Fibroblast of skin of right biceps (primary cell): ENCODE data around the gene TAF1B.
"Not testable (repeated sequence)": the region's sequence is repeated elsewhere in the genome, so short reads cannot be mapped to it uniquely, and the experiment has no call there.

Experiments
- DNase-seq: peaks from one replicate; pipeline ENCODE4 v3.0.0-alpha.2; 2013

Gene TAF1B

DNA sequence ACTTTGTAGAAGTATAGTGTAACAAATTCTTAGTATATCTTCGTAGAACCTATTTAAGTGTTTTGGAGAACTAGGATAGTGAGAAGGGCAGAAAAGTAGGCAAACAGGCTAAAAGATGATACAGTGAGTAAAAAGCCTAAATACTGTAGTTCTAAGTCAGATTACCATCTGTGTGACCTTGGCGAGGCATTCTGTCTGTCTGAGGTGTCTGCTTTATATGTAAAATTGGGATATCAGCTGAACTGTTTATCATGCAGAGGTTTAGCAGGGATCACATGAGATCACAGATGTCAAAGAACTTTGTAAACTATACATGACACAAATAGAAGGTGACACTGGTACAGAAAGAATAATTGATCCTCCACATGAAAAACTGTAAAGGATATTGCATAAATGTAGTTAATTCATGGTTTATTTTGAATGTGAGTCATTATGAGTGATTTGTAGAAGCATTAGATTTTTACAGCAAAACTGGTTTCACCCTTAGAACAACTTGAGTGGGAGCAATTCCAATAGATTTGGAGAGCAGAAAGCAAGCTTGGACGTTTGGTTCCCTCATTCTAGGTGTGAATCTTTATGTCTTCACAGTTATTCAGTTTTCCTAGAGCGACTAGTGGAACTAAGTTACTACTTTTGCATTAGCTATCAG, 41.9 kb downstream of the TAF1B start:
- DNase-seq, result peak; percentile 34

DNA sequence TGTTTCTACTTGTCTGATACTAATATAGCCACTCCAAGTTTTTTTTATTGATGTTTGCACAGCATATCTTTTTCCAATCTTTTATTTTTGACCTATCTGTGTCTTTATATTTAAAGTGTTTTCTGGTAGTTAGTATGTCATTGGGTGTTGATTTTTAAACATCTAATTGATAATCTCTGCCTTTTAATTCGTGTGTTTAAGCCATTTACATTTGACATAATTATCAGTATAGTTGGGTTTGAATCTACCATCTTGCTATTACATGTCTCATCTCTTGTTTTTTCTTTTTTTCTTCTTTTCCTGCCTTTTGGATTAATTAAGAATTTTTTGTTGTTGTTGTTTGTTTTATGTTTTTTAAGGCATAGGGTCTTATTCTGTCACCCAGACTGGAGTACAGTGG, 44.2 kb downstream of the TAF1B start:
- DNase-seq, result no peak

DNA sequence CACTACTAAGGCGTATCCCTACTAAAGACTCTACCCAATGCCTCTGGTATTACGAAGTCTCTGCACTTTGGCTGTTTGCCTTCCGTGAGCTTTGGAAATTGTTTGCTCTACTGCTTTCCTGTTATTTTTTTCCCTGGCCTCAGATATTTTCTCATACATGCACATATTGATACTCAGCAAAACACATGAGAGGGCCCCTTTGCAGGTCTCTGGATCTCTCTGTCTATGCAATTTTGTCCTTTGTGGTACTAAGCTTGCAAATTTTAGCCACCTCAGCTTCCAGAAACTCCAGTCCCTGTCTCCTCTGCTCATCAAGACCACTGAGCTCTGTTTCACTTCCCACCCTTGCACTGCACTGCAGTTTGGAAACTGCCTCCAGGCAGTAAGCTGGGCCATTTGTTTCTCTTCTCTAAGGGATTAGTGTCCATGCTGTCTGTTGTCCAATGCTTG, 46.6 kb downstream of the TAF1B start:
- no peak for DNase-seq

DNA sequence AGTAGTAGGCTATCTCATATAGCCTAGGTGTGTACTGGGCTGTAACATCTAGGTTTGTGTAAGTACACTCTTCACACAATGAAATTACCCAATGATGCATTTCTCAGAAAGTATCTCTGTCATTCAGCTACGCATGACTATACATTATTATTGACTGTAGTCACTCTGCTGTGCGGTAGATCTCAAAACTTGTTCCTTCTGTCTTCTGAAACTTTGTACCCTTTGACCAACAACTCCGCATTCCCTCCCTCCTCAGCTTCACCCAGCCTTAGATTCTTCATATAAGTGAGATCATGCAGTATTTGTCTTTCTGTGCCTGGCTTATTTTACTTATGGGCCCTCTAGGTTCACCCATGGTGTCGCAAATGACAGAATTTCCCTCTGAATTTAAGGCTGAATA, 49.0 kb downstream of the TAF1B start:
- no peak for DNase-seq

DNA sequence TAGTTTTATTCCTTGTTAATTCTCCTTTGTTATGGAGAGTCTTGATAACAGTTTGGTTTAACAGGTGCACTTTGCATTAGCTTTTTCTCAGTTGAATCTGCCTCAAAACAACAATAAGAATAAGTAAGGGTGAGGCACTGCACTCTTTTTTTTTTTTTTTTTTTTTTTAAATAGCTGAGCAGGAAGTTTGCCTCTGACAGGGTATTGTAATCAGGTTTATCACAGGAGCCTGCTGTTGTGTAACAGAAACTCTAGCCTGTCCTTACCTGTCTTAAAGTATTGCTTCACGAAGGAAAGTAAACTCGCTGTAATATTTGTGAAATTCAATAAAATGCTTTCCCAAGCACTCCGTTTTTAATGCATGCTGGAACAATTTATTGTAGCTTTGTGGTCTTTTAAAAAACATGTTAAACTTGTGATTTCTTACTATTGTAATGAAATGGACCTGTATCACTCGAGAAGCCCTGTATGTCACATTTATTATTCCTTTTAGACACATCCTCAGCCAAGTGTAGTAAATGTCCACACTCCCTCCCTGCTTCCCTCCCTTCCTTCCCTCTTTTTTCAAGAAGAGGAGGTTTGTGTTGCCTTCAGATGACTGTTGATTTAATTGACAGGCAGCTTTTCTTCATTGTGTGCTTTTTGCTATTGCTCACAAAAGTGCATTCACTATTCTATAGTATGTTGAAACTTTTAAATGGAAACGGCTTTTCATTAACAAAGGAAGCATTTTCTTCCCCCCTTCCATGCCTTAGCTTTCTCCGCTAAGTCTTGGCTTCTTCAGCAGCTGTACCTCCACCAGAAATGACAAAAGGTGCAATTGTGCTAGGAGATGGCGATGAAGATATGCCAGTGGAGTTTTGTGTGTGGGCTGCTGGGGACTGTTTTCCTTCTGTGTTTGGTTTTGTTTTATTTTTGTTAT, 52.7 kb downstream of the TAF1B start:
- DNase-seq, result no peak

DNA sequence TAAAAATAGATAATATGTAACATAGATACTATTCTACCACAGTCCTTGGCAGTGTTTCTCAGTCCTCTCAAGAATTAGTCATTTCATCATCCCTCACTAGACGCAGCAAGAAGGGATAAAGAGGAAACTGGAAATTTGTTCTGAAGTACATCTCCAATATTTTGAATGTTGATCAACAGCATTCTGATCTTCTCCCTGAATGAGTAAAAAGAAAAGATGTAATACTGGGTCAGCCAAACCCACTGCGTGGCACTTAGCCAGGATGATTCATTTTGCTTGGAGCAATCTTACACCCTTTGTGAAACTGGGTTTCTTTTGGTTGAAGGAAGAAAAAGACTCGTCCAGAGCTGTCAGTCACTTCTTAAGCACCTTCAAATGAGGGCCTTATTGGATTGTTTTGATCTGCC, 54.1 kb downstream of the TAF1B start:
- peak; percentile 97 for DNase-seq

DNA sequence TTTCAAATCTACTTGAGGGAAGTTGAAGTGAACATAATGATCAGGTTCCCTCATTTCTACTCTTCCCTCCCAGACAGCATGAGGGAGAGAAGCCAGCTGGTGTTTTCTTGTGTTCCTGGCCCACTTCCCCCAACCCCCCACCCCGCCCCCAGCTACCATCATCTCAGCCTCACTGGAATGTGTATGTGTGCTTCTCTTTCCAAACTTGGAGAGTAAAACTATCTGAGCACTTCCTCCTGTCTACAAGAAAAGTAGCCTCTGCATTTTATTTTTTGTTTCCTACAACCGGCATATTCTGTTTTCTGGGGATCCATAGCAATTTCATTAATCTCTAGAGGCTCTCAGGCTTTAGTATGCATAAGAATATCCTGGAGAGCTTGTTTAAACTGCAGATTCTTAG, 54.6 kb downstream of the TAF1B start:
- peak; percentile 51 for DNase-seq

DNA sequence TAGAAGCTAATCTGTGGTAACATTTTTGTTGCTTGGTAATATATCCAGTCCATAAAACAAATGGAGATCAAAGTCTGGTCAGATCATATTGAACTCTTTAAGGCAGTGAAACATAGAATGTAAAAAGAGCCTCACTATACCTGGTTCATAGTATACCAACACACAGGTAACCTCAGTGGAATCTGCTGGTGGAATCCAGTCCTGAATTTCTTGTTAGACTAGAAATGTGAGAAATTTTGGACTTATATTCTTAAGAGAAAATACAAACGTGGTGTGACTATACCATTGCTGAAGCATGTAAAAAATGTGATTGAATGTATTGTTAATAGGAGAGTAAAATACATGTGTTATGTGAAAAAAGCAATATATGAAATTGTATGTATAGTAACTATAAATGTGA, 62.1 kb downstream of the TAF1B start:
- DNase-seq, result no peak

DNA sequence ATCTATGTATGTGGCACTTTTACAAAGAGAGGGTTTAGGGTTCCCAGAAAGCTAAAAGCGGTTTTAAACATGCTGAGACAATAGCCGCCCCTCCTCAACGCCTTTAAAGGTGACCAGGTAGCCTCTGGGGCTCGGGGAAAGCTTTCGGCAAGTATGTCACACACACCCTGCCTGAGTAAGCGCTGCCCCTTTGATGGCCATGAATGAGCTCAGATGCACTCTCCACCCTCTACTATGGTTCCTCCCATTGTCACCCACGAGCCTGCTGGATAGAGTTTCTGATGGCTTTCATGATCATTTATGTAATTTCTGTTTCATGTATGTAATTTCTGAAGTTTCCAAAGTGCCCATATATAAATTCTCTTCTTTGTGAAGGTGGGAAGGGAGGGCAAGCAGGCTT, 64.1 kb downstream of the TAF1B start:
- no peak for DNase-seq

DNA sequence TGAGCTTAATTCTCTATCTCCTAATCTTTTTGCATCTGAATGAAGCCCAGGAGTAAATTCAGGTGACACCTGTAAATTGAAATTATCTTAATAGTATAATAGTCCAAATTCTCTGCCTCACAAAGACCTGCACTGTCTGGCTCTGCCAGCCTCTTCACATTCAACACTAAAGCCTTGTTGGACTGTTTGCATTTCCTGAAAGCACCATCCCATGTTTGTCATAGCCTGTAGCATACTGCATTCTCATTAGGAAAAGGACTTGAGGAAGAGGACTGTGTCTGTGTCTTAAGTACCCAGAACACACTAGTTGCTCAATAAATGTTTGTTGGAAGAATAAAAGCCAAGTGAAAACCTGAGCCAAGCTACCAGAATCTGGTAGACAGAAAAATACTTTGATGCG, 65.4 kb downstream of the TAF1B start:
- DNase-seq, result no peak

DNA sequence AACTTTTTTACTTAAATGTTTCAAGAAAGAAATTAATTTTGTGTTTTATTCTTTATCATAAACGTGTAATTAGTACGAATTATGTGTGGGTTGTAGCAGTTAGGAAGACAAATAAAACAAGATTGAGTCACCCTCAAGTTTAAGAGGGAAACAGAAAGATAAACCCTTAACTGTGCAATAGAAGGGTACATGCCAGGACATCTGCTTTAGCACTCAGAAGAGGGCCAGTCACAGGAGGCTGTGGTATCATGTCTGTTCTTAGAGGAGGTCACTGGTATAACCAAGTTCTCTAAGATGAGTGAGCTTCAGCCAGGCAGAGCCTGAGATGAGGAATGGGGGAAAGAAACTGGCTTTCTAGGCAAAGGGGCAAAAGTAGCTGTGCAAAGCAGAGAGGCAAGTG, 65.8 kb downstream of the TAF1B start:
- no peak for DNase-seq

DNA sequence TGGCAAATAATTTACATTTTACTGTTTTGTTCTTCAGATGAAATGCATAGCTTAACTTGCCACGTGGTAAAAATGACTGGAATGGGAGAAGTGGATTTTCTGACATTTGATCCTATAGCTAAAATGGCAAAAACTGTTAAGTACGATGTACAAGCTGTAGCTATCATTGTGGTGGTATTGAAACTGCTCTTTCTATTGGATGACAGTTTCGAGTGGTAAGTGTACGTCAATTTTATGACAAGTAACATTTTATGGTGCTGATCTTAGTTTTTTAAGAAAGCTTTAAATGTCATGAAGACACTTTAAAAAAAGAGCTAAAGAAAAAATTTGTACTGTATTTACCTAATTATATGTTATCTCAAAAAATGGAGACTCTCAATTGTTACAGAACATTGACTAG, 67.4 kb downstream of the TAF1B start:
- DNase-seq, result no peak

DNA sequence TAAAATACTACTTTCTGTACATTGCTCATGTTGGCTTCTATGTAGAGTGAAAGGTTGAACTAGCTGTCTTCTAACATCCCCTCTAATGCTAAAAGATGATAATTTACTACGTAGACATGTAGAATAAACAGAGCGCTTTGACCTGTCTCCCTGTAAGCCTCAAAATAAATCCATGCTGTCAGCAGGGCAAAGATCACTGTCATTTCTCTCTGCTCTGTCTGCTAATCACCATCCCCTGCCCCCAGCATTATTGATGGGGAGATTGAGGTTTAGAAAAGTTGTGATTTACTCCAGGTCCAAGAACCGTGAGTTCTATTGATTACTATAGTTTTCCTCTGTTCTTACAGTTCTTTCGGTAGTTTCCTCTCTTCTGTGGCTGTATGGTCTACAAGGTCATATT, 69.2 kb downstream of the TAF1B start:
- DNase-seq, result no peak

DNA sequence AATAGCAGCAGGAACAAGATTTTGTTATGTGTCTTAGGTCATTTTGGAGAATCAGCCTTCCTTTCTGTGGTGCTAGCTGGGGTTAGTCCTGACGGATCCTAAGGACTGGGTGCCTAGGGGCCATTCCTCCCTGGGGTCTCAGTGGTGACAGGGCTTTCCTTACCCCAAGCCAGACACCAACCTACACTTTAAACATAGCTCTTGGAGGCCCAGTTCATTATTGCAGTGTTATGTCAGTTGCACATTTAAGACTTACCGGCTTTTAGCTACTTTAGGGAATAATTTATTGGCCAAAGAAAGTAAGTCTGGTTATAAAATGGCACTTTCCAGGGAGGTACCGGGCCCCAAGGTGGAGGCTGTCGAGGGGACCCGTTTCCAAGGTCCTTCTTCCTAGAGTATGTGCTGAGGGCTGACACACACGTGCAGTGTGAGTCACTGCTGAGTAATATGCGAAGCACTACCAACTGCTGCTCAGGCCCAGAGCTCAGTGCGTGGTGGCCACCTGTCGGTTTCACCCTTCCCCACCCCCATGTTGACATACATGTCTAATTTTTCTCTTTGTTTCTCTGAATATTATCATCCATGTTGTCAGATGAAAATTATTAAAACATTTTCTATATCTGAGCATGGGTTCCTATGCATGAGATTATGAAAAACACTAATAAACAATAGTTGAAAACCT, 71.3 kb downstream of the TAF1B start:
- DNase-seq, result peak; percentile 81

DNA sequence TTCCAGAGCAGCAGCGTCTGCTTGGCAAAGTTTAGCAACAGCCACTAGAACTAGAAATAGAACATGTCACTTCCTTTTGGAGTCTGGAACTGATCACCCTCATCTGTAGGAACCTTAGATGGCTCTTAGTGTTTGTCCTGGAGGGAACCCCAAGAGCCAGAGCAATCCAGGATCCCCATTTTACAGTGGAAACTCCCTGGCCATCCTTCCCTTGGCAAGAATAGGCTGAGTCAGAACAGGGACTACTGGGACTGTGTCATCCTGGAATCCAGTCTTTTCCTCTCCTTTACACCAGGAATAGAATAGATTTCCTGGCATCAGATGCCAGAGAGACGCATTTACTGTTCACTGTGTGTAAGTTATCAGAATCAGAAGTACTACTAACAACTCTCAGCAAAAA, 75.0 kb downstream of the TAF1B start:
- DNase-seq, result peak; percentile 32

DNA sequence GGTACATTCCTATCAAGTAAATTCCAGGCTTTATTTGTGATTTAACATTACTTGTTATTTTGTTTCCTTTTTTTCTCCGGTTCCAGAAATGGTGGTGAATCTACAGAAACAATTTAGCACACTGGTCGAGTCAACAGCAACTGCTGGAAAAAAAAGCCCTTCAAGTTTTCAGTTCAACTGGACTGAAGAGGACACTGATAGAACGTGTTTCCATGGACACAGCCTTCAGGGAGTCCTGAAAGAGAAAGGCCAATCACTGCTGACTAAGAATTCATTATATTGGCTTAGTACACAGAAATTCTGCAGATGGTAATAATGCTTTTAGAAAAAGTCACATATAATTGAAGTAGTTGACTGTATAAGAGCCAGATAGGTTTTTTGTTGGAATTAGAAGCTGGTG, 76.2 kb downstream of the TAF1B start:
- no peak for DNase-seq

DNA sequence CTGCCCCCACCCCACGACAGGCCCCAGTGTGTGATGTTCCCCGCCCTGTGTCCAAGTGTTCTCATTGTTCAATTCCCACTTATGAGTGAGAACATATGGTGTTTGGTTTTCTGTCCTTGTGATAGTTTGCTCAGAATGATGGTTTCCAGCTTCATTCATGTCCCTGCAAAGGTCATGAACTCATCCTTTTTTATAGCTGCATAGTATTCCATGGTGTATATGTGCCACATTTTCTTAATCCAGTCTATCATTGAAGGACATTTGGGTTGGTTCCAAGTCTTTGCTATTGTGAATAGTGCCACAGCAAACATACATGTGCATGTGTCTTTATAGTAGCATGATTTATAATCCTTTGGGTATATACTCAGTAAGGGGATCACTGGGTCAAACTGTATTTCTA, 83.7 kb downstream of the TAF1B start:
- DNase-seq, result not testable (repeated sequence)

DNA sequence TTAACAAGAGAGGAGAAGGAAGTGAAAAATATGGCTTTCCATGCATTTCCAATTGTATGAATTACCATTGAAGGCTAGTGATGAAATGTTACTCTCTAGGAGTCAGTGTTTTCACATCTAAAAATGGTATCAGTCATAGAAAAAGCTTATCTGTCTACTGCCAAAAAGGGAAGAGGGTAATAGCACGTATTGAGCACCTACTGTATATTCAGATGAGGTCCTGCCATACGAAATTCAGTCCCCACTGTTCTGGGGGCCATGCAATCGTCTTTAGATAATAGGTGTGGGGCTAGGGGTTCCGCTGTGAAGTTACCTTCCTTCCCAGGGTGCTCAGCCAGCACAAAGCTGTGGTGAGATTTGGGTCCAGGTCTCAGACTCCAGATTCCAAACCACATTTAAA, 94.0 kb downstream of the TAF1B start:
- DNase-seq, result no peak

DNA sequence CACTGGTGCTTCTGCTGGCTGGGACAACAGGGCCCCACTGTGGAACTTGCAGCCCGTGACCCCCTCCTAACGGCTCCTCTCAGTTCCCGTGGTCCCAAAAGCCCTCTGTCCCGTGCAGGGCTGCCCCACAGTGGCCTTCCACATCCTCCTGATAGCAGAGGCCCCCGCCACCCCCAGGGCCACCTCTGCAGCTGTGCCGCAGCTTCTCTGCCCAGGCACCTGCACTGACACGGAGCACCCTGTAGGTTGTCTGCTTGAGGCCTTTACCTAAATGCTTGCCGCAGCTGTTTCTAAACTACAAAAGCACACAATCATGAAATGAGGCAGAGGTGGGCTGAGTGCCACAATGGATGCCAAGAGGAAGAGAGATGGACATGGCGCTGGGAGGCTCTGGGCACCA, 94.7 kb downstream of the TAF1B start:
- no peak for DNase-seq

DNA sequence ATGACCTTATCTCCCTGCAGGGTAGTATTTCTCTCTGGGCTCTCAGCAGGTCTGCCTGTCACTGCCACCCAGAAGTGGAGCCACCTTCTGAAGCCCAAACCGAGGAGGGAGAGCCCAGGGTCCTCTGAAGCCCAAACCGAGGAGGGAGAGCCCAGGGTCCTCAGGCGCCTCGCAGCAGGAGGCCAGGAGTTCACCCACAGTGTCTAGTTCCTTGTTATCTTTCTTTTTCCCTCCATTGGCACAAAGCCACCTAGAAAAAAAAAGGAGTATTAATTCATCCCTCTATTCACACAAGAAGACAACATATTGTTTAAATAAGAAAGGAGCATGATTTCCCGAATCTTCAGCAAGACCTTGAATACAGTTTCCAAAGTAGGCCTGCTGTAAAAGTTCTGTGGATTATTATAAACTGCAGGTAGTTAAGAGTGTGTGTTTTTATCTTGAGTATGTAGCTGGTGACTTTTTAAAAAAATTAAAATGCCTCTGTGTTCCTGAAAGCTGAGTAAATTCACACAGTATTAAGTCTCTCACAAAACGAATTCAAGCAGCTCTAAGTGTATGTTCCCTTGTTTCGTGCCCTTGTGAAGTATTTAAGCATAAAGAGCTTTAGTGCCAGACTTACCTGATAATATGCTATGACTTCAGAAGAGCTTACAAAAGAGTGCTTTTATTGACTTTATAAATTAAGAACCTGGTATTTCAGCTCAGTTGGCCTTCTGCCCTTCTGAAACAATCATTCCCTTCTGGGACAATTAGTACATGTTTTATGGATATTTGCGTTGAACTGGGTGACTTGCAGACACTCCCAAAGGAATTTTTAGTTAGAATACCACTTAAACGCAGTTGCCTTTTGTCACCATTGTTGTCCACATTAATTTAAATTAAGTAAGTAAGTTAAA, 96.6 kb downstream of the TAF1B start:
- DNase-seq, result no peak

DNA sequence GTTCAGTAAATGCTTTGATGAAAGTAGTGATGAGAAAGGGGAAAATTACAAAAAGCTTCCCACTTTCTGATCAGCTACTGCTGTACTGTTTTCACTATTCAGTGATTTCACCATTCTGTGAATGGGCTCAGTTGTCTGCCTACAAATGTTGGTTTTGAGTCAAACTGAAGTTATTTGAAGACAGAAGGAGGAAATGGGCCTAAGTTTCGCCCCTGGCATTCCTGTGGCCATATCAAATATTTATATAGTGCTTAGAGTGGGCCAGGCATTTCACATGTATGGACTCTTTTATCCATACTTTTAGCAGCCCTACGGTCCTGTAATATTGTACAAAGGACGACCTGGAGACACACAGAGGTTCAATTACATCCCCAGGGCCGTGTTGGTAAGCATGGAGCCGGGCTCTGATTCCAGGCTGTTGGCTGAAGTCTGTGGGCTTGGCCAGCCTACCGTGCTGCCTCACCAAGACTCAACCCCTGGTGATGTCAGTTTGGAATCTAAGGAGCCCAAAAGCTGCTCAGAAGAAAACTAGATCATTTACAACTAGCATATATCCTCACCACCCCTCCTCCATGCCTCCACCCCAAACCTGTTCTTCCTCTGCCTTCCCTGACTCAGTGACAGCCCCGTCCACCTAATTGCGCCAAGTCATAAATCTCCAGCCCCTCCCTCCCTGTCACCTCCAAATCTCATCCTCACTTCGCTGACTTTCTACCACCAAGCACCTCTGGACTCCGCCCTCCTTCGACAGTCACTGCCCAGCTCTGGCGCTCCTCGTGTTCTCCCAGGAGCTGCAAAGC, 98.1 kb downstream of the TAF1B start:
- DNase-seq, result peak; percentile 84

DNA sequence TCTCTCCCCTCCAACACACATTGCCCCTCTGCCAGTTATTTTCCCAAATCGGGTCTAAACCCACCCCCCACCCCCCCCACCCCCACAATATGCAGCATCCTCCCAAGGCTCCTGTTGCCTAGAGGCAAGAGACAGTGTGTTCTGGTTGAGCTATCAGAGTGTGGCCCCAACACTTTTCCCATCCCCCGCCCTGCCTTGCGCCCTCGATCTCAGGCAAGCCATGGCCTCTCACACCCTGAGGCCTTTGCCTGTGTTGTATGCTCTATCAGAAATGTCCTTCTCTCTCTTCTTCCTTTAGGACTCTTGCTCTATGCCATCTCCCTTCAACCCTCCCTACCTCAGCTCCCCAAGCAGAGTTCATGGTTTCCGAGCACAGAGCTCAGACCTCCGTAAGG, 98.7 kb downstream of the TAF1B start:
- DNase-seq, result no peak
